ENCODE data around the gene TRAPPC8. TPM values are rescaled to one million over a fixed set of nuclear protein-coding genes. Genes with fewer than 3 reads are reported as not detected.
"Not testable (repeated sequence)": the region's sequence is repeated elsewhere in the genome, so short reads cannot be mapped to it uniquely, and the experiment has no call there.

Gene TRAPPC8
- total RNA-seq, 1 donor from 2014 or later = 39.8 TPM

DNA sequence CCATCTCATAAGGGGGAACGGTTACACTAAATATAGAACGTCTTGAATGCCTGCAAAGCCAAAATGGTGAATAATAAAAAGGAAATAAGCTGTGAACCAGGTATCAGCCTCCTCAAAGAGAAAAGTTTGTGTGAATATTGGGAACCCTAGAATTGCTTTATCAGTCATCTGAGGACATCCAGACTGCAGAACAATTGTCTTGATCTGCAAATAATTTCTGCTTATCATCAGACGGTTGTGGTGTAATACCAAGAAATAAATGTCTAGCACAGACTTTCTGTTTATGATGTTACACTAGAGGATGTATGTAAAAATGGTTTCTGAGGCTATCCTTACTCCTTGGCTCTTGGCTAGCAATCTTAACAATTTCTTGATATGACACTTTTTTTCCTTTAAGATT lies 128.8 kb downstream of the TRAPPC8 start:
- H3K4me3 Mint-ChIP-seq = no peak overlapping the region
- H3K27me3 Mint-ChIP-seq (ENCODE audit: low read depth) = no peaks in the 10 kb centered on the region
- H3K9me3 Mint-ChIP-seq = no peaks in the 10 kb centered on the region
- no peak for DNase-seq (ENCODE audit: low spot score in 2 of 2, unreplicated experiment in 2 of 2)
- no peaks in the 10 kb centered on the region for H3K36me3 Mint-ChIP-seq
- TF ChIP-seq, protein P1, sequence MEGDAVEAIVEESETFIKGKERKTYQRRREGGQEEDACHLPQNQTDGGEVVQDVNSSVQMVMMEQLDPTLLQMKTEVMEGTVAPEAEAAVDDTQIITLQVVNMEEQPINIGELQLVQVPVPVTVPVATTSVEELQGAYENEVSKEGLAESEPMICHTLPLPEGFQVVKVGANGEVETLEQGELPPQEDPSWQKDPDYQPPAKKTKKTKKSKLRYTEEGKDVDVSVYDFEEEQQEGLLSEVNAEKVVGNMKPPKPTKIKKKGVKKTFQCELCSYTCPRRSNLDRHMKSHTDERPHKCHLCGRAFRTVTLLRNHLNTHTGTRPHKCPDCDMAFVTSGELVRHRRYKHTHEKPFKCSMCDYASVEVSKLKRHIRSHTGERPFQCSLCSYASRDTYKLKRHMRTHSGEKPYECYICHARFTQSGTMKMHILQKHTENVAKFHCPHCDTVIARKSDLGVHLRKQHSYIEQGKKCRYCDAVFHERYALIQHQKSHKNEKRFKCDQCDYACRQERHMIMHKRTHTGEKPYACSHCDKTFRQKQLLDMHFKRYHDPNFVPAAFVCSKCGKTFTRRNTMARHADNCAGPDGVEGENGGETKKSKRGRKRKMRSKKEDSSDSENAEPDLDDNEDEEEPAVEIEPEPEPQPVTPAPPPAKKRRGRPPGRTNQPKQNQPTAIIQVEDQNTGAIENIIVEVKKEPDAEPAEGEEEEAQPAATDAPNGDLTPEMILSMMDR (IDR thresholded peaks at IDR 0.05; ENCODE audit: unreplicated experiment) = no peak
- H3K4me1 Mint-ChIP-seq = peaks cover 29% of the 10 kb centered on the region
- no peak overlapping the region for H3K27ac Mint-ChIP-seq

DNA sequence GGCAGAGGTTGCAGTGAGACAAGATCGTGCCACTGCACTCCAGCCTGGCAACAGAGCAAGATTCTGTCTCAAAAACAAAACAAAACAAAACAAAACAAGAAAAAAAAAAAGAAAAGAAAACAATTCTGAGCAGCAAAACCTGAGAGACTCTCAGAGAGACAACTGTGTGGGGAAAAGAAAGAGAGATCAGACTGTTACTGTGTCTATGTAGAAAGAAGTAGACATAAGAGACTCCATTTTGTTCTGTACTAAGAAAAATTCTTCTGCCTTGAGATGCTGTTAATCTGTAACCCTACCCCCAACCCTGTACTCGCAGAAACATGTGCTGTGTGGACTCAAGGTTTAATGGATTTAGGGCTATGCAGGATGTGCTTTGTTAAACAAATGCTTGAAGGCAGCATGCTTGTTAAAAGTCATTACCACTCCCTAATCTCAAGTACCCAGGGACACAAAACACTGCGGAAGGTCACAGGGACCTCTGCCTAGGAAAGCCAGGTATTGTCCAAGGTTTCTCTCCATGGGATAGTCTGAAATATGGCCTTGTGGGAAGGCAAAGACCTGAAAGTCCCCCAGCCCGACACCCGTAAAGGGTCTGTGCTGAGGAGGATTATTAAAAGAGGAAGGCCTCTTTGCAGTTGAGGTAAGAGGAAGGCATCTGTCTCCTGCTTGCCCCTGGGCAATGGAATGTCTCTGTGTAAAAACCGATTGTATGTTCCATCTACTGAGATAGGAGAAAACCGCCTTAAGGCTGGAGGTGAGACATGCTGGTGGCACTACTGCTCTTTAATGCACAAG lies 132.4 kb downstream of the TRAPPC8 start:
- not testable (repeated sequence) for H3K36me3 Mint-ChIP-seq; H3K4me3 Mint-ChIP-seq; DNase-seq (ENCODE audit: low spot score in 2 of 2, unreplicated experiment in 2 of 2); H3K27me3 Mint-ChIP-seq (ENCODE audit: low read depth); H3K27ac Mint-ChIP-seq; H3K9me3 Mint-ChIP-seq
- peaks cover 18% of the 10 kb centered on the region for H3K4me1 Mint-ChIP-seq

DNA sequence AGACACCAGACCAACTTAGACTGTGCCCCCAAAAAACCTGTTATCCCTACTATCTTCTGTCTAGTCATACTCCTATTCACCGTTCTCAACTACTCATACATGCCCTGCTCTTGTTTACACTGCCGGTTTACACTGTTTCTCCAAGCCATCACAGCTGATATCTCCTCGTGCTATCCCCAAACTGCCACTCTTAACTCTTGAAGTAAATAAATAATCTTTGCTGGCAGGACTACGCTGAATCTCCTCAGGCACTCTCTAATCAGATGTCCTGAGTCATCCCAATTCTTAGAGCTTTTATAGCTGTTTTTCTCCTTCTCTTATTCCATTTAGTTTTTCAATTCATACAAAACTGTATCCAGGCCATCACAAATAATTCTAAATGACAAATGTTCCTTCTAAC lies 133.9 kb downstream of the TRAPPC8 start:
- DNase-seq (ENCODE audit: low spot score in 2 of 2, unreplicated experiment in 2 of 2); H3K27ac Mint-ChIP-seq; H3K4me3 Mint-ChIP-seq; H3K36me3 Mint-ChIP-seq; H3K9me3 Mint-ChIP-seq; H3K27me3 Mint-ChIP-seq (ENCODE audit: low read depth): not testable (repeated sequence)
- peaks cover 13% of the 10 kb centered on the region for H3K4me1 Mint-ChIP-seq

DNA sequence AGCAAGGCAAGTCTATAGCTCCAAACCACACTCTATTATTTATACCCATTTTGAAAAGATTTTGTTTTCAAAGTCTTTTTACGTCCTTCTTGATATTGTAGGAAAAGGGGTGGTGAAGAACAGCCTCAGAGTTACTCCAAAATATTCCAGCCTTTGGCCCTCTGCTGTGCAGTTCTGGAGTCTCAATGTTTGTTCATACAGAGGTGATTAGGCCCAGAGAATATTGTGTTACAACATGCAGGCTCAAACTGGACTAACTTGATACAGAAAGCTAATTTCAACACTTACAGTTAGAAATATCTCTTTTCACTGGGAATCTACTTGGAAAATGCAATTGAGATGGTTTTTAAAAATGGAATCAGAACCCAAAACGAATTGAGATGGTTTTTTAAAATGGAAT lies 141.8 kb downstream of the TRAPPC8 start:
- Mint-ChIP-seq H3K27me3 (ENCODE audit: low read depth) (no peaks in the 10 kb centered on the region), H3K27ac (no peak overlapping the region), H3K9me3 (no peaks in the 10 kb centered on the region), H3K4me1 (no peaks in the 10 kb centered on the region), H3K4me3 (no peak overlapping the region), H3K36me3 (no peaks in the 10 kb centered on the region)
- TF ChIP-seq, protein P1 (IDR thresholded peaks at IDR 0.05; ENCODE audit: unreplicated experiment) = no peak
- DNase-seq (ENCODE audit: low spot score in 2 of 2, unreplicated experiment in 2 of 2) = no peak

DNA sequence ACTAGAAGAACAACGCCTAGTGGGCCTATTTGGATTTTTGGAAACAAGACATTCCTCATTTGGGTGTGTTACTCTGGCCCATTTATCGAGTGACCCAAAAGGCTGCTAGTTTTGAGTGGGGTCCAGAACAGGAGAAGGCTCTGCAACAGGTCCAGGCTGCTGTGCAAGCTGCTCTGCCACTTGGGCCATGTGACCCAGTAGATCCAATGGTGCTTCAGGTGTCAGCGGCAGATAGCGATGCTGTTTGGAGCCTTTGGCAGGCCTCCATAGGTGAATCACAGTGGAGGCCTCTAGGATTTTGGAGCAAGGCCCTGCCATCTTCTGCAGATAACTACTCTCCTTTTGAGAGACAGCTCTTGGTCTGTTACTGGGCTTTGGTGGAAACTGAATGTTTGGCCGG lies 143.7 kb downstream of the TRAPPC8 start:
- not testable (repeated sequence) for H3K9me3 Mint-ChIP-seq; H3K4me1 Mint-ChIP-seq; DNase-seq (ENCODE audit: low spot score in 2 of 2, unreplicated experiment in 2 of 2); H3K27me3 Mint-ChIP-seq (ENCODE audit: low read depth); H3K27ac Mint-ChIP-seq; H3K36me3 Mint-ChIP-seq; H3K4me3 Mint-ChIP-seq

DNA sequence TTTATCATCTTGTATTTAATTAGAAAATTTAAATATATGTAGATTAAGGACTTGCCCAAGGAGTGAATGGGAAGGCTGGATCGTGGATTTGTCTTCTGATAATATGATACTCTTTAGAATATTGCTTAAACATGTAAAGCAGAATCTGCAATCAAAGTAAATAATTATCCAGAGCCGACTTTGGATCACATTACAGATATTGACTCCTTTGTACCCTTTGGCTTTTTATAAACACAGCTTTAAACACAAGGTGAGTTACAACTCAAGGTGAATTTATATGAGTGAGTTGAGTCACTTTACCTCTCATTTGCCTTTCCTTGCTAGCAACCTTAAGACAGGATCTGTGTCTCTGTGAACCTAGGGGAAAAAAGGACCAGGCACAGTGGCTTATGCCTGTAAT lies 144.5 kb downstream of the TRAPPC8 start:
- no peaks in the 10 kb centered on the region for H3K9me3 Mint-ChIP-seq
- TF ChIP-seq, protein P1 (IDR thresholded peaks at IDR 0.05; ENCODE audit: unreplicated experiment) = no peak
- H3K4me3 Mint-ChIP-seq = no peak overlapping the region
- H3K36me3 Mint-ChIP-seq = no peaks in the 10 kb centered on the region
- H3K4me1 Mint-ChIP-seq = peaks cover 4% of the 10 kb centered on the region
- no peak overlapping the region for H3K27ac Mint-ChIP-seq
- H3K27me3 Mint-ChIP-seq (ENCODE audit: low read depth) = no peaks in the 10 kb centered on the region
- DNase-seq (ENCODE audit: low spot score in 2 of 2, unreplicated experiment in 2 of 2) = no peak

DNA sequence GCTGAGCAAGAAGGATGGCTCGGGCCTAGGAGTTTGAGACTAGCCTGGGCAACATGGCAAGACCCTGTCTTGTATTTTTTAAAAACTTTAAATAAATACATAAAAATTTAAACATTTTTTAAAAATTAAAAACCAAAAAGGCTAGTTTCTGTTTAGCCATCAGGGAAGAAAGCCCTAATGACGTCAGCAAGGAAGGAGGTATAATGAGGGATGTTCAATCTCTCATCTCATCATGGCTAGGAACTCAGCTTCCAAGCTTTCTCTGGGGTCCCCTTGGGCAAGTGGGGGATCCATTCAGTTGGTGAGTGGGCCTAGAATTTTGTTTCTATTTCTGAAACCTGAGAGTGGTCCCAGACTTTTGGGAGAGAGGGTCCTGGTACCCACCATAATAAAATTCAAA lies 147.2 kb downstream of the TRAPPC8 start:
- DNase-seq (ENCODE audit: low spot score in 2 of 2, unreplicated experiment in 2 of 2) = no peak
- TF ChIP-seq, protein P1 (IDR thresholded peaks at IDR 0.05; ENCODE audit: unreplicated experiment) = no peak
- Mint-ChIP-seq H3K27ac (no peak overlapping the region), H3K27me3 (ENCODE audit: low read depth) (no peaks in the 10 kb centered on the region), H3K36me3 (no peaks in the 10 kb centered on the region), H3K9me3 (no peaks in the 10 kb centered on the region), H3K4me3 (no peak overlapping the region), H3K4me1 (peaks cover 4% of the 10 kb centered on the region)
